GM12878 (cell line): Measurements from ENCODE around the gene HSPB6. TPM values are rescaled to one million over a fixed set of nuclear protein-coding genes. Genes with fewer than 3 reads are reported as not detected.

Source experiments
- ATAC-seq: fragments of 200-7000 bp; cut with Tn5 transposase; 3 replicates; pipeline ENCODE4 v1.9.1; 2020; ENCODE audit warnings: mild to moderate bottlenecking, moderate library complexity
- BruUV-seq: library from RNA; stranded (reverse); fragments of 400-500 nt; replicated peaks from 2 replicates; lab custom pipeline; 2021; lab: Mats Ljungman, UMichigan
- CTCF ChIA-PET: fragments of 300-600 bp; sonication (Branson Sonifier 250); formaldehyde crosslinking; extraction: SDS; loops from one replicate; lab custom pipeline; 2021; ENCODE audit warnings: inconsistent platforms; lab: Yijun Ruan, JAX
- POLR2A ChIA-PET: fragments of 350-600 bp; formaldehyde crosslinking; extraction: SDS; loops from one replicate; lab custom pipeline; 2021; ENCODE audit warnings: inconsistent platforms; lab: Charles Lee
- RAD21 ChIA-PET: fragments of 300-600 bp; sonication (Branson Sonifier 250); formaldehyde crosslinking; loops from one replicate; lab custom pipeline; 2023; ENCODE audit warnings: antibody characterized with exemption; ENCODE audit not compliant: unreplicated experiment; lab: Charles Lee
- SMC1A ChIA-PET: fragments of 300-600 bp; sonication (Branson Sonifier 250); formaldehyde crosslinking; loops from one replicate; lab custom pipeline; 2023; ENCODE audit not compliant: unreplicated experiment, uncharacterized antibody; lab: Charles Lee
- DNase-seq: peaks from one replicate; pipeline ENCODE4 v3.0.0-alpha.2; 2011; ENCODE audit warnings: low read depth, low spot score
- FAIRE-seq: peaks from 3 replicates; lab custom pipeline; 2011; peaks lifted over from hg19 to GRCh38; lab: Jason Lieb, UNC
- H2AFZ ChIP-seq: 2 replicates; pipeline ENCODE4 v1.6.0; 2011; ENCODE audit warnings: low read depth, low read length, control low read depth; ENCODE audit not compliant: control insufficient read depth
- H3K27ac ChIP-seq: 2 replicates; pipeline ENCODE4 v1.5.1; 2011; ENCODE audit warnings: control low read depth; ENCODE audit not compliant: control insufficient read depth, insufficient read depth
- H3K27me3 ChIP-seq, 2 experiments: replicated peaks in 1 of 2; 2 replicates each; pipeline versions ENCODE4 v1.6.0 to v1.6.1; 2011; ENCODE audit warnings: low read length in 1 of 2; ENCODE audit not compliant: control insufficient read depth in 2 of 2, insufficient read depth in 2 of 2
- H3K36me3 ChIP-seq, 2 experiments: 2 replicates each; pipeline ENCODE4 v1.5.1; 2011; ENCODE audit warnings: low read length in 1 of 2; ENCODE audit not compliant: control insufficient read depth in 2 of 2, insufficient read depth in 2 of 2
- H3K4me1 ChIP-seq: 2 replicates; pipeline ENCODE4 v1.6.1; 2011; ENCODE audit warnings: mild to moderate bottlenecking, low read length, moderate library complexity, mixed read lengths; ENCODE audit not compliant: control insufficient read depth, insufficient read depth
- H3K4me2 ChIP-seq: 2 replicates; pipeline ENCODE4 v1.6.0; 2011; ENCODE audit warnings: control low read depth; ENCODE audit not compliant: control insufficient read depth, insufficient read depth
- H3K4me3 ChIP-seq: fragments of 200-600 bp; sonication (generic); 2 replicates; pipeline ENCODE4 v1.5.1; 2016
- H3K79me2 ChIP-seq: 2 replicates; pipeline ENCODE4 v1.6.0; 2011; ENCODE audit warnings: low read length; ENCODE audit not compliant: control insufficient read depth, insufficient read depth
- H3K9ac ChIP-seq: 2 replicates; pipeline ENCODE4 v1.8.0; 2011; ENCODE audit warnings: low read length, control low read depth, mixed read lengths; ENCODE audit not compliant: control insufficient read depth, insufficient read depth
- H3K9me3 ChIP-seq: replicated peaks from 3 replicates; pipeline ENCODE4 v1.5.1; 2011; ENCODE audit warnings: mild to moderate bottlenecking, low read length; ENCODE audit not compliant: control insufficient read depth, insufficient read depth
- H4K20me1 ChIP-seq: 2 replicates; pipeline ENCODE4 v1.6.0; 2011; ENCODE audit not compliant: control insufficient read depth, insufficient read depth
- BMI1 ChIP-seq: fragments of 450-650 bp; IDR thresholded peaks from 2 replicates; pipeline ENCODE4 v1.6.1; 2016; ENCODE audit warnings: mild to moderate bottlenecking, moderate library complexity, borderline replicate concordance
- IRF3 ChIP-seq: fragments of 450-650 bp; IDR thresholded peaks from 2 replicates; pipeline ENCODE4 v1.6.1; 2014; ENCODE audit warnings: mild to moderate bottlenecking
- NFIC ChIP-seq: IDR thresholded peaks from 2 replicates; pipeline ENCODE4 v1.6.1; 2012; ENCODE audit warnings: low read depth, mild to moderate bottlenecking, inconsistent platforms, low read length, moderate library complexity
- POLR2A ChIP-seq: IDR thresholded peaks from 2 replicates; pipeline ENCODE4 v1.6.1; 2011; ENCODE audit warnings: low read depth, mild to moderate bottlenecking, low read length
- SMAD1 ChIP-seq: fragments of 450-650 bp; IDR thresholded peaks from 2 replicates; pipeline ENCODE4 v1.6.1; 2018; ENCODE audit warnings: mild to moderate bottlenecking, low read depth; ENCODE audit not compliant: partially characterized antibody
- TBL1XR1 ChIP-seq: IDR thresholded peaks from 2 replicates; pipeline ENCODE4 v1.6.1; 2012; ENCODE audit warnings: low read depth, low read length, improper control_type of control experiment
- ZZZ3 ChIP-seq: IDR thresholded peaks from 2 replicates; pipeline ENCODE4 v1.6.1; 2011; ENCODE audit warnings: low read depth; ENCODE audit not compliant: control insufficient read depth, insufficient read length
- WGBS: methylation state at CpG from one replicate; pipeline ENCODE4 v1.1.6; 2016; ENCODE audit warnings: low lambda C conversion rate; ENCODE audit not compliant: insufficient replicate concordance, insufficient coverage; ENCODE audit errors: missing lambda C conversion rate; 5-methylcytosine and 5-hydroxymethylcytosine counted together
- in situ Hi-C: fragments of 300-500 bp; cut with MboI; formaldehyde crosslinking; loops from 9 replicates; pipeline ENCODE4 v1.14.3; 2018; ENCODE audit warnings: mixed read lengths
- intact Hi-C: fragments of 100-400 bp; cut with micrococcal nuclease; formaldehyde crosslinking; loops from one replicate; pipeline ENCODE4 v1.14.2; 2022; ENCODE audit not compliant: unreplicated experiment
- polyA plus RNA-seq, 11 experiments: library from polyadenylated mRNA; depleted of rRNA in 4 of 11; unstranded in 6 of 11; stranded (reverse) in 5 of 11; fragments of >200 nt; fragmentation: Nextera tagmentation in 4 of 11; fragmentation: Illumina TruSeq in 1 of 11; extraction: Ambion mirVana in 4 of 11; extraction: Trizol in 1 of 11; gene quantifications; 1 replicate in 1 of 11; 2 replicates in 10 of 11; pipeline versions ENCODE4 v1.2.1 to v1.2.3, GENCODE V29; 2011 to 2016; ENCODE audit warnings: inconsistent platforms in 2 of 11, missing spikeins in 2 of 11, low read depth in 1 of 11
- total RNA-seq, 4 experiments: library from RNA; depleted of rRNA in 3 of 4; stranded (reverse); fragments of >200 nt in 3 of 4; fragmentation: Illumina TruSeq in 1 of 4; extraction: Trizol in 1 of 4; gene quantifications; 2 replicates each; pipeline versions ENCODE4 v1.2.1 to v1.2.3, GENCODE V29; 2013 to 2021

The HSPB6 gene
- total and polyA plus RNA-seq, 10 of the 15 experiments (the other 5 are each of a cell fraction or from before 2014, with no cell fraction given), result 0.09 to 1.6 (median 0.36) TPM; not detected in 4

- 88% methylated on average over 11 of the region's 11 CpGs for WGBS
- no peak for FAIRE-seq
- no peak overlapping the region for H3K4me2 ChIP-seq
These were observed 27.1 kb downstream of the HSPB6 start for GRCh38 chr19:35729763-35730162.

GRCh38 chr19:35729021-35729420 lies 27.8 kb downstream of the HSPB6 start:
- ChIA-PET RAD21 (no interaction called here), CTCF (interaction anchor here (1.5 kb wide), 1 partner anchor 11 kb away, joined by 3 read pairs; no protein-coding TSS in a partner anchor), SMC1A (no interaction called here), POLR2A (no interaction called here)
- in situ Hi-C loops, result no loop called here
- Histone ChIP-seq H4K20me1 (no peaks in the 10 kb centered on the region; the same call in 1 of the 2 replicates), H2AFZ (no peak overlapping the region), H3K4me3 (no peak overlapping the region), H3K4me2 (no peak overlapping the region), H3K9ac (no peak overlapping the region), H3K79me2 (no peaks in the 10 kb centered on the region), H3K4me1 (no peaks in the 10 kb centered on the region), H3K27ac (no peak overlapping the region), H3K27me3 (no peaks in the 10 kb centered on the region), H3K36me3 (peaks cover 26 to 52% of the 10 kb centered on the region in 2 experiments), H3K9me3 (no peaks in the 10 kb centered on the region)
- 96% methylated on average over 18 of the region's 18 CpGs for WGBS
- FAIRE-seq, result no peak
- DNase-seq, result no peak
- BruUV-seq, result no TSS peak
- TF ChIP-seq TBL1XR1 (no peak), IRF3 (no peak), ZZZ3 (no peak), NFIC (no peak), BMI1 (no peak)
- no peak for ATAC-seq
- intact Hi-C loops, result no loop called here

More at GRCh38 chr19:35729763-35730162, 27.1 kb downstream of the HSPB6 start:
- H3K27ac ChIP-seq, result no peak overlapping the region
- no peaks in the 10 kb centered on the region for H3K27me3 ChIP-seq
- no peaks in the 10 kb centered on the region for H3K79me2 ChIP-seq
- in situ Hi-C loops, result no loop called here
- H4K20me1 ChIP-seq, result no peaks in the 10 kb centered on the region; the same call in 1 of the 2 replicates
- ChIA-PET RAD21 (no interaction called here), SMC1A (no interaction called here), CTCF (no interaction called here), POLR2A (no interaction called here)
- peaks cover 22 to 48% of the 10 kb centered on the region in 2 experiments for H3K36me3 ChIP-seq
- no peak overlapping the region for H3K9ac ChIP-seq
- ATAC-seq, result no peak
- no peak overlapping the region for H2AFZ ChIP-seq
- BruUV-seq, result no TSS peak
- intact Hi-C loops, result no loop called here
- H3K4me3 ChIP-seq, result no peak overlapping the region
- TF ChIP-seq SMAD1 (no peak), POLR2A (peak; percentile 26)
- DNase-seq, result no peak
- H3K9me3 ChIP-seq, result no peaks in the 10 kb centered on the region
- no peaks in the 10 kb centered on the region for H3K4me1 ChIP-seq
